ENCODE results near the gene SLC26A1.

The SLC26A1 gene

GRCh38 chr4:1030031-1030430 lies 36.8 kb upstream of the SLC26A1 start:
- no CpG with 5 or more reads among the region's 12 CpGs for WGBS (ENCODE audit: extremely low coverage, insufficient coverage, insufficient read length)
- Histone ChIP-seq H3K4me1 (ENCODE audit: control insufficient read depth in 1 of 2, insufficient read depth in 2 of 2, low read length in 2 of 2) (peaks cover 6 to 11% of the 10 kb centered on the region in 2 experiments), H3K79me1 (ENCODE audit: low read length) (no peaks in the 10 kb centered on the region), H3K9me3 (ENCODE audit: insufficient read depth, low read depth, low read length) (peaks cover 10% of the 10 kb centered on the region), H3K4ac (ENCODE audit: low read depth, low read length) (no peak overlapping the region), H2BK12ac (ENCODE audit: low read length) (no peak overlapping the region), H3K27ac (ENCODE audit: low read depth, low read length) (no peak overlapping the region), H3K14ac (ENCODE audit: low read length) (no peak overlapping the region), H3K23ac (ENCODE audit: low read length) (no peak overlapping the region), H2AFZ (ENCODE audit: insufficient read depth, low read length, poor library complexity) (no peak overlapping the region), H3K9ac (ENCODE audit: low read length) (no peak overlapping the region), H3K27me3 (ENCODE audit: insufficient read depth, low read length) (no peaks in the 10 kb centered on the region), H3K36me3 (ENCODE audit: control insufficient read depth in 1 of 2, insufficient read depth in 2 of 2, low read length in 2 of 2) (peaks cover 8 to 11% of the 10 kb centered on the region in 2 experiments), H2BK120ac (ENCODE audit: insufficient read depth, low read length, poor library complexity) (no peak overlapping the region), H4K91ac (ENCODE audit: low read depth, low read length) (no peak overlapping the region), H3K4me3 (ENCODE audit: low read depth, low read length) (no peak overlapping the region), H3K18ac (ENCODE audit: low read length) (no peak overlapping the region), H2AK5ac (ENCODE audit: low read length) (no peak overlapping the region), H3K4me2 (ENCODE audit: low read length) (no peak overlapping the region), H3K79me2 (ENCODE audit: control insufficient read depth, insufficient read depth, low read length, poor library complexity) (peaks cover 1% of the 10 kb centered on the region), H4K12ac (ENCODE audit: low read depth, low read length) (no peak overlapping the region), H4K8ac (ENCODE audit: low read depth, low read length) (no peak overlapping the region), H2BK5ac (ENCODE audit: low read depth, low read length, poor library complexity) (no peak overlapping the region)
- no peak for DNase-seq

GRCh38 chr4:1029529-1029928 lies 36.3 kb upstream of the SLC26A1 start:
- peaks cover 1% of the 10 kb centered on the region for H3K79me2 ChIP-seq (ENCODE audit: control insufficient read depth, insufficient read depth, low read length, poor library complexity)
- no peak overlapping the region for H3K4me2 ChIP-seq (ENCODE audit: low read length)
- H4K12ac ChIP-seq (ENCODE audit: low read depth, low read length) = no peak overlapping the region
- H3K18ac ChIP-seq (ENCODE audit: low read length) = no peak overlapping the region
- H2AK5ac ChIP-seq (ENCODE audit: low read length) = no peak overlapping the region
- H3K4ac ChIP-seq (ENCODE audit: low read depth, low read length) = no peak overlapping the region
- no peak overlapping the region for H2BK120ac ChIP-seq (ENCODE audit: insufficient read depth, low read length, poor library complexity)
- no peaks in the 10 kb centered on the region for H3K79me1 ChIP-seq (ENCODE audit: low read length)
- no peak overlapping the region for H3K23ac ChIP-seq (ENCODE audit: low read length)
- no peak overlapping the region for H2AFZ ChIP-seq (ENCODE audit: insufficient read depth, low read length, poor library complexity)
- H3K9me3 ChIP-seq (ENCODE audit: insufficient read depth, low read depth, low read length) = peaks cover 10% of the 10 kb centered on the region
- peaks cover 13 to 14% of the 10 kb centered on the region in 2 experiments for H3K36me3 ChIP-seq (ENCODE audit: control insufficient read depth in 1 of 2, insufficient read depth in 2 of 2, low read length in 2 of 2)
- H4K8ac ChIP-seq (ENCODE audit: low read depth, low read length) = no peak overlapping the region
- no peak overlapping the region for H3K9ac ChIP-seq (ENCODE audit: low read length)
- H3K14ac ChIP-seq (ENCODE audit: low read length) = no peak overlapping the region
- H3K4me3 ChIP-seq (ENCODE audit: low read depth, low read length) = no peak overlapping the region
- no CpG with 5 or more reads among the region's 17 CpGs for WGBS (ENCODE audit: extremely low coverage, insufficient coverage, insufficient read length)
- H3K27me3 ChIP-seq (ENCODE audit: insufficient read depth, low read length) = no peaks in the 10 kb centered on the region
- no peak overlapping the region for H2BK12ac ChIP-seq (ENCODE audit: low read length)
- no peak overlapping the region for H2BK5ac ChIP-seq (ENCODE audit: low read depth, low read length, poor library complexity)
- DNase-seq = no peak
- H4K91ac ChIP-seq (ENCODE audit: low read depth, low read length) = no peak overlapping the region
- peaks cover 6 to 11% of the 10 kb centered on the region in 2 experiments for H3K4me1 ChIP-seq (ENCODE audit: control insufficient read depth in 1 of 2, insufficient read depth in 2 of 2, low read length in 2 of 2)
- H3K27ac ChIP-seq (ENCODE audit: low read depth, low read length) = no peak overlapping the region

GRCh38 chr4:1028574-1029220 lies 35.5 kb upstream of the SLC26A1 start:
- H2BK120ac ChIP-seq (ENCODE audit: insufficient read depth, low read length, poor library complexity) = no peak overlapping the region
- H3K9ac ChIP-seq (ENCODE audit: low read length) = no peak overlapping the region
- no peak overlapping the region for H3K4me2 ChIP-seq (ENCODE audit: low read length)
- H3K4ac ChIP-seq (ENCODE audit: low read depth, low read length) = no peak overlapping the region
- peaks cover 1% of the 10 kb centered on the region for H3K79me2 ChIP-seq (ENCODE audit: control insufficient read depth, insufficient read depth, low read length, poor library complexity)
- H2AFZ ChIP-seq (ENCODE audit: insufficient read depth, low read length, poor library complexity) = no peak overlapping the region
- H3K18ac ChIP-seq (ENCODE audit: low read length) = no peak overlapping the region
- no peak overlapping the region for H3K23ac ChIP-seq (ENCODE audit: low read length)
- H3K4me1 ChIP-seq (ENCODE audit: control insufficient read depth in 1 of 2, insufficient read depth in 2 of 2, low read length in 2 of 2) = peaks cover 6 to 11% of the 10 kb centered on the region in 2 experiments
- no peak overlapping the region for H3K4me3 ChIP-seq (ENCODE audit: low read depth, low read length)
- no peak overlapping the region for H4K8ac ChIP-seq (ENCODE audit: low read depth, low read length)
- H4K12ac ChIP-seq (ENCODE audit: low read depth, low read length) = no peak overlapping the region
- no peak overlapping the region for H4K91ac ChIP-seq (ENCODE audit: low read depth, low read length)
- H3K27ac ChIP-seq (ENCODE audit: low read depth, low read length) = no peak overlapping the region
- no CpG with 5 or more reads among the region's 36 CpGs for WGBS (ENCODE audit: extremely low coverage, insufficient coverage, insufficient read length)
- peaks cover 13 to 19% of the 10 kb centered on the region in 2 experiments for H3K36me3 ChIP-seq (ENCODE audit: control insufficient read depth in 1 of 2, insufficient read depth in 2 of 2, low read length in 2 of 2)
- no peak overlapping the region for H2BK12ac ChIP-seq (ENCODE audit: low read length)
- no peak for DNase-seq
- peaks cover 10% of the 10 kb centered on the region for H3K9me3 ChIP-seq (ENCODE audit: insufficient read depth, low read depth, low read length)
- H3K79me1 ChIP-seq (ENCODE audit: low read length) = no peaks in the 10 kb centered on the region
- H2BK5ac ChIP-seq (ENCODE audit: low read depth, low read length, poor library complexity) = no peak overlapping the region
- no peak overlapping the region for H2AK5ac ChIP-seq (ENCODE audit: low read length)
- H3K14ac ChIP-seq (ENCODE audit: low read length) = no peak overlapping the region
- no peaks in the 10 kb centered on the region for H3K27me3 ChIP-seq (ENCODE audit: insufficient read depth, low read length)

GRCh38 chr4:1027915-1028238 lies 34.7 kb upstream of the SLC26A1 start:
- H3K14ac ChIP-seq (ENCODE audit: low read length) = no peak overlapping the region
- peaks cover 13 to 19% of the 10 kb centered on the region in 2 experiments for H3K36me3 ChIP-seq (ENCODE audit: control insufficient read depth in 1 of 2, insufficient read depth in 2 of 2, low read length in 2 of 2)
- H2AK5ac ChIP-seq (ENCODE audit: low read length) = no peak overlapping the region
- no peak overlapping the region for H3K18ac ChIP-seq (ENCODE audit: low read length)
- no peak overlapping the region for H3K4ac ChIP-seq (ENCODE audit: low read depth, low read length)
- H4K91ac ChIP-seq (ENCODE audit: low read depth, low read length) = no peak overlapping the region
- no peak overlapping the region for H2AFZ ChIP-seq (ENCODE audit: insufficient read depth, low read length, poor library complexity)
- H3K9ac ChIP-seq (ENCODE audit: low read length) = no peak overlapping the region
- H3K4me1 ChIP-seq (ENCODE audit: control insufficient read depth in 1 of 2, insufficient read depth in 2 of 2, low read length in 2 of 2) = peaks cover 6 to 11% of the 10 kb centered on the region in 2 experiments
- peaks cover 1% of the 10 kb centered on the region for H3K79me2 ChIP-seq (ENCODE audit: control insufficient read depth, insufficient read depth, low read length, poor library complexity)
- H4K8ac ChIP-seq (ENCODE audit: low read depth, low read length) = no peak overlapping the region
- no peak overlapping the region for H3K4me2 ChIP-seq (ENCODE audit: low read length)
- H3K27me3 ChIP-seq (ENCODE audit: insufficient read depth, low read length) = no peaks in the 10 kb centered on the region
- DNase-seq = no peak
- no peaks in the 10 kb centered on the region for H3K79me1 ChIP-seq (ENCODE audit: low read length)
- H3K4me3 ChIP-seq (ENCODE audit: low read depth, low read length) = no peak overlapping the region
- no peak overlapping the region for H2BK120ac ChIP-seq (ENCODE audit: insufficient read depth, low read length, poor library complexity)
- peaks cover 10% of the 10 kb centered on the region for H3K9me3 ChIP-seq (ENCODE audit: insufficient read depth, low read depth, low read length)
- H3K23ac ChIP-seq (ENCODE audit: low read length) = no peak overlapping the region
- H2BK5ac ChIP-seq (ENCODE audit: low read depth, low read length, poor library complexity) = no peak overlapping the region
- no peak overlapping the region for H2BK12ac ChIP-seq (ENCODE audit: low read length)
- no peak overlapping the region for H3K27ac ChIP-seq (ENCODE audit: low read depth, low read length)
- H4K12ac ChIP-seq (ENCODE audit: low read depth, low read length) = no peak overlapping the region
- WGBS (ENCODE audit: extremely low coverage, insufficient coverage, insufficient read length) = no CpG with 5 or more reads among the region's 9 CpGs
